Ishikawa (cell line): Measurements from ENCODE around the gene PGBD5.

ENCODE experiments used
- CEBPB ChIP-seq: IDR thresholded peaks from 2 replicates; pipeline ENCODE4 v1.6.1; 2012
- CREB1 ChIP-seq: IDR thresholded peaks from 2 replicates; pipeline ENCODE4 v1.6.1; 2012; ENCODE audit warnings: low read depth
- EP300 ChIP-seq: IDR thresholded peaks from 2 replicates; pipeline ENCODE4 v1.6.1; 2012; ENCODE audit warnings: borderline replicate concordance
- FOXM1 ChIP-seq: IDR thresholded peaks from 2 replicates; pipeline ENCODE4 v1.6.1; 2012; ENCODE audit warnings: low read depth, borderline replicate concordance
- MAX ChIP-seq: IDR thresholded peaks from 2 replicates; pipeline ENCODE4 v1.6.1; 2012
- NFIC ChIP-seq: IDR thresholded peaks from 2 replicates; pipeline ENCODE4 v1.6.1; 2012
- RAD21 ChIP-seq: IDR thresholded peaks from 2 replicates; pipeline ENCODE4 v1.6.1; 2012; ENCODE audit warnings: low read depth
- REST ChIP-seq: IDR thresholded peaks from 2 replicates; pipeline ENCODE4 v1.6.1; 2012; ENCODE audit warnings: low read depth, mild to moderate bottlenecking
- TAF1 ChIP-seq: IDR thresholded peaks from 2 replicates; pipeline ENCODE4 v1.6.1; 2012; ENCODE audit warnings: low read depth, mild to moderate bottlenecking
- TCF12 ChIP-seq: IDR thresholded peaks from 2 replicates; pipeline ENCODE4 v1.6.1; 2012; ENCODE audit warnings: low read depth
- TEAD4 ChIP-seq: IDR thresholded peaks from 2 replicates; pipeline ENCODE4 v1.6.1; 2012
- YY1 ChIP-seq: IDR thresholded peaks from 2 replicates; pipeline ENCODE4 v1.6.1; 2012; ENCODE audit warnings: low read depth
- ZBTB7A ChIP-seq: IDR thresholded peaks from 2 replicates; pipeline ENCODE4 v1.6.1; 2012; ENCODE audit warnings: low read depth
- TF ChIP-seq, protein P1 (sequence below): IDR thresholded peaks from 2 replicates; pipeline ENCODE4 v1.6.1; 2012

GRCh38 chr1:230308039-230308438 lies 118.1 kb downstream of the PGBD5 start:
- peak; percentile 45; the same call in 1 of the 2 replicates for TF ChIP-seq TCF12
- TF ChIP-seq CEBPB, result no peak
- TF ChIP-seq REST, result no peak
- peak; percentile 73 for TF ChIP-seq MAX
- 0 out of 2 replicates have a peak, but pooled peaks have one; percentile 38 for TF ChIP-seq EP300
- no peak for TF ChIP-seq TAF1
- no peak for TF ChIP-seq CREB1
- TF ChIP-seq, protein P1, sequence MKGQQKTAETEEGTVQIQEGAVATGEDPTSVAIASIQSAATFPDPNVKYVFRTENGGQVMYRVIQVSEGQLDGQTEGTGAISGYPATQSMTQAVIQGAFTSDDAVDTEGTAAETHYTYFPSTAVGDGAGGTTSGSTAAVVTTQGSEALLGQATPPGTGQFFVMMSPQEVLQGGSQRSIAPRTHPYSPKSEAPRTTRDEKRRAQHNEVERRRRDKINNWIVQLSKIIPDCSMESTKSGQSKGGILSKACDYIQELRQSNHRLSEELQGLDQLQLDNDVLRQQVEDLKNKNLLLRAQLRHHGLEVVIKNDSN, result no peak
- TF ChIP-seq NFIC, result peak; percentile 98
- no peak for TF ChIP-seq YY1
- TF ChIP-seq RAD21, result 0 out of 2 replicates have a peak, but pooled peaks have one; percentile 10
- TF ChIP-seq TEAD4, result 0 out of 2 replicates have a peak, but pooled peaks have one; percentile 10
- TF ChIP-seq ZBTB7A, result no peak
- no peak for TF ChIP-seq FOXM1
